ENCODE data around the gene METTL27. TPM values are rescaled to one million over a fixed set of nuclear protein-coding genes. Genes with fewer than 3 reads are reported as not detected.
A peak's percentile ranks its signal among the peaks of the same experiment; 100 is the strongest.
"Not testable (repeated sequence)": the region's sequence is repeated elsewhere in the genome, so short reads cannot be mapped to it uniquely, and the experiment has no call there.

METTL27 gene
- total and polyA plus RNA-seq, 9 of the 15 experiments (the other 6 are each of a cell fraction or from before 2014, with no cell fraction given) = 0.08 to 0.82 (median 0.33) TPM; not detected in 4

DNA sequence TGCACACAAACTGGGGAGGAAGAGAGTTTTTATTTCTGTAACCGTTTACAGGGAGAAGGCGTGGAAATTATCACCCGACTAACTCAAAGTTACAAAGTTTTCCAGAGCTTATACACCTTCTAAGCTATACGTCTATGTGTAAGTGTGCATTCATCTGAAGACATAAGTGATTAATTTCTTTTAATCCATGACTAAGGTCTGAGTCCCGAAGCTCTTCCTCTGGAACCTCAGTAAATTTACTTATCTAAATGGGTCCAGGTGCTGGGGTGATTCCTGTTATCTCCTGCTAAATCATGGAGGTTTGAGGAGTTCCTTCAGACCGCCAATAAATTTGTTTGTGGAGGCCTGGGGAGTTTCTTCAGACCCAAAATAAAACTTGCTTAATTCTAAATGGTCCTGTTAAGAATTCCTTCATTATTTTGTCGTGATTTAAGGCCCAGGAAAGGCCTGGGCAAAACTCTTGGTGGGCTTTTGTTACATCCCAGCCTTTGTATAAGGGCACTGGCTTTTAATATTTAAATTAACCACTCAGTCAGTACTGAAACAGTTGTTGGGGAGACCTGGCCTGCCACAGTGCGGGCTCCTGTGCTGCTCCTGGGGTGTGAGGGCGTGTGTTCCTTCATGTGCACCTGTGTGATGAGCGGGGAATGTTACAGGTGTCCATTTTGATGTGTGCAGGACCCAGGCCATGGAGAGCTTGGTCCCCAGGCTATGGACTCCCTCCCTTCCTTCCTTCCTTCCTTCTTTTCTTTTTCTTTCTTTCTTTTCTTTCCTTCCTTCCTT lies 5.8 kb upstream of the METTL27 start (continued):
- TF ChIP-seq SMARCA5 (IDR thresholded peaks at IDR 0.05) = no peak
- no peak for TF ChIP-seq ZNF174 (CRISPR knock-in tag; IDR thresholded peaks at IDR 0.05)
- TF ChIP-seq TFE3 (CRISPR knock-in tag; IDR thresholded peaks at IDR 0.05) = no peak
- TF ChIP-seq ZNF644 (tag; IDR thresholded peaks at IDR 0.05; ENCODE audit: low read depth) = no peak
- no peak for TF ChIP-seq SAFB2 (IDR thresholded peaks at IDR 0.05; ENCODE audit: borderline replicate concordance, low read depth, low read length, severe bottlenecking)
- no peak for TF ChIP-seq BCOR (IDR thresholded peaks at IDR 0.05)

GRCh38 chr7:73845701-73846195 lies 3.4 kb upstream of the METTL27 start:
- H3K4me2 ChIP-seq (ENCODE audit: insufficient read depth, low read length); H3K27me3 ChIP-seq (ENCODE audit: control insufficient read depth in 2 of 2, insufficient read depth in 2 of 2, low read length in 2 of 2); H4K20me1 ChIP-seq (replicated peaks; ENCODE audit: control insufficient read depth, insufficient read depth, low read length); H3K9me1 ChIP-seq (ENCODE audit: control insufficient read depth, insufficient read depth, low read length); CTCF ChIA-PET (ENCODE audit: low intra/inter-chr PET ratio); H3K9ac ChIP-seq (ENCODE audit: insufficient read depth in 1 of 2, low read depth in 2 of 2, low read length in 2 of 2); H3K4me3 ChIP-seq; POLR2A ChIA-PET; H3K79me2 ChIP-seq (ENCODE audit: control insufficient read depth, insufficient read depth, low read length); H3K36me3 ChIP-seq (ENCODE audit: control insufficient read depth, insufficient read depth, low read length); FAIRE-seq; in situ Hi-C loops (cut with MboI); DNase-seq (ENCODE audit: extremely low read depth in 1 of 4, low spot score in 3 of 4); BruUV-seq (replicated peaks); ATAC-seq; H3K27ac ChIP-seq (ENCODE audit: extremely low read depth, low read depth, low read length); intact Hi-C loops (cut with micrococcal nuclease); H3K9me3 ChIP-seq (replicated peaks; ENCODE audit: control insufficient read depth, insufficient read depth, low read depth, low read length): not testable (repeated sequence)
- Histone ChIP-seq H3K4me1 (replicated peaks in 1 of 2; ENCODE audit: control insufficient read depth in 2 of 2, insufficient read depth in 2 of 2, low read length in 2 of 2) (peaks cover 17 to 36% of the 10 kb centered on the region in 2 experiments), H2AFZ (ENCODE audit: low read depth, low read length) (peak overlapping the region; percentile 78)
- WGBS (ENCODE audit: insufficient coverage, low coverage, missing lambda C conversion rate) = 41% methylated on average over 12 of the region's 12 CpGs
- TF ChIP-seq C11orf30 (IDR thresholded peaks at IDR 0.05; ENCODE audit: low read depth) (peak; percentile 39; the same call in 1 of the 2 replicates), PKNOX1 (IDR thresholded peaks at IDR 0.05) (peak; percentile 91), ZFX (CRISPR knock-in tag; IDR thresholded peaks at IDR 0.05) (0 out of 2 replicates have a peak, but pooled peaks have one; percentile 37), TCF3 (CRISPR knock-in tag; IDR thresholded peaks at IDR 0.05) (0 out of 2 replicates have a peak, but pooled peaks have one; percentile 15), MAFK (IDR thresholded peaks at IDR 0.05; ENCODE audit: low read length) (peak; percentile 40; the same call in 1 of the 2 replicates), GABPB1 (CRISPR knock-in tag; IDR thresholded peaks at IDR 0.05) (0 out of 2 replicates have a peak, but pooled peaks have one; percentile 15), TFE3 (CRISPR knock-in tag; IDR thresholded peaks at IDR 0.05) (peak; percentile 79)
- TF ChIP-seq, protein P1, sequence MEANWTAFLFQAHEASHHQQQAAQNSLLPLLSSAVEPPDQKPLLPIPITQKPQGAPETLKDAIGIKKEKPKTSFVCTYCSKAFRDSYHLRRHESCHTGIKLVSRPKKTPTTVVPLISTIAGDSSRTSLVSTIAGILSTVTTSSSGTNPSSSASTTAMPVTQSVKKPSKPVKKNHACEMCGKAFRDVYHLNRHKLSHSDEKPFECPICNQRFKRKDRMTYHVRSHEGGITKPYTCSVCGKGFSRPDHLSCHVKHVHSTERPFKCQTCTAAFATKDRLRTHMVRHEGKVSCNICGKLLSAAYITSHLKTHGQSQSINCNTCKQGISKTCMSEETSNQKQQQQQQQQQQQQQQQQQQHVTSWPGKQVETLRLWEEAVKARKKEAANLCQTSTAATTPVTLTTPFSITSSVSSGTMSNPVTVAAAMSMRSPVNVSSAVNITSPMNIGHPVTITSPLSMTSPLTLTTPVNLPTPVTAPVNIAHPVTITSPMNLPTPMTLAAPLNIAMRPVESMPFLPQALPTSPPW (CRISPR knock-in tag; IDR thresholded peaks at IDR 0.05) = 0 out of 2 replicates have a peak, but pooled peaks have one; percentile 17
